SJSA1 (cell line): ENCODE data around the gene RPL37A. TPM values are rescaled to one million over a fixed set of nuclear protein-coding genes. Genes with fewer than 3 reads are reported as not detected.

Experiments
- DNase-seq, 2 experiments: peaks; one replicate each; pipeline ENCODE4 v3.0.0-alpha.2; 2015 to 2020; ENCODE audit warnings: low spot score in 2 of 2, low read depth in 1 of 2
- H3K27ac ChIP-seq: fragments of 250-450 bp; sonication (Bioruptor Pico); 2 replicates; pipeline ENCODE4 v1.5.1; 2020; ENCODE audit warnings: mild to moderate bottlenecking, moderate library complexity
- H3K27me3 ChIP-seq: fragments of 250-450 bp; sonication (Bioruptor Pico); replicated peaks from 2 replicates; pipeline ENCODE4 v1.5.1; 2020; ENCODE audit warnings: mild to moderate bottlenecking, moderate library complexity
- H3K36me3 ChIP-seq: fragments of 250-450 bp; sonication (Bioruptor Pico); 2 replicates; pipeline ENCODE4 v1.5.1; 2020; ENCODE audit warnings: mild to moderate bottlenecking
- H3K4me1 ChIP-seq: fragments of 250-450 bp; sonication (Bioruptor Pico); replicated peaks from 2 replicates; pipeline ENCODE4 v1.6.1; 2021; ENCODE audit warnings: mild to moderate bottlenecking
- H3K4me3 ChIP-seq: fragments of 250-450 bp; sonication (Bioruptor Pico); 2 replicates; pipeline ENCODE4 v1.5.1; 2020; ENCODE audit warnings: mild to moderate bottlenecking
- H3K9me3 ChIP-seq: fragments of 250-450 bp; sonication (Bioruptor Pico); replicated peaks from 2 replicates; pipeline ENCODE4 v1.5.1; 2020; ENCODE audit warnings: mild to moderate bottlenecking
- total RNA-seq: library from RNA; depleted of rRNA; stranded (reverse); fragments of >200 nt; shearing (Covaris generic); gene quantifications from 2 replicates; pipeline ENCODE4 v1.2.3, GENCODE V29; 2014

The RPL37A gene
- total RNA-seq, 1 experiment from 2014 or later: 1,252 TPM

DNA sequence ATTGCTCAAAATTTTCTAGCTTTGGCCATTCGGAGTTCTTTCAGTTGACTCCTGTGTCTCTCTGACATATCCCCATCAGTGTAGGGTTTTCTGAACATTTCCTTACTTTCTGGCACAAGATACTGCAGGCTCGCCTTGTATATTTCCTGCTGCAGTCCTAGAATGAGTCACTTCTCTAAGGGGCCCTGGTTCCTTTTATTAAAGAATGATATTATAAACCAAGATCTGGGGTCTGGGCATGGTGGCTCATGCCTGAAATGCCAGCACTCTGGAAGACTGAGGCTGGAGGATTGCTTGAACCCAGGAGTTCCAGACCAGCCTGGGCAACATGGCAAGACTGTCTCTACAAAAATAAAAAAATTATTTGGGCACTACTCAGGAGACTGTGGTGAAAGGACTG is 3.0 kb upstream of the RPL37A start:
- Histone ChIP-seq H3K36me3 (peaks cover 19% of the 10 kb centered on the region), H3K9me3 (no peaks in the 10 kb centered on the region), H3K27ac (peak overlapping the region; percentile 41), H3K4me3 (no peak overlapping the region), H3K27me3 (no peaks in the 10 kb centered on the region), H3K4me1 (peaks cover 83% of the 10 kb centered on the region)
- peak; percentile 55 to 69 for DNase-seq

DNA sequence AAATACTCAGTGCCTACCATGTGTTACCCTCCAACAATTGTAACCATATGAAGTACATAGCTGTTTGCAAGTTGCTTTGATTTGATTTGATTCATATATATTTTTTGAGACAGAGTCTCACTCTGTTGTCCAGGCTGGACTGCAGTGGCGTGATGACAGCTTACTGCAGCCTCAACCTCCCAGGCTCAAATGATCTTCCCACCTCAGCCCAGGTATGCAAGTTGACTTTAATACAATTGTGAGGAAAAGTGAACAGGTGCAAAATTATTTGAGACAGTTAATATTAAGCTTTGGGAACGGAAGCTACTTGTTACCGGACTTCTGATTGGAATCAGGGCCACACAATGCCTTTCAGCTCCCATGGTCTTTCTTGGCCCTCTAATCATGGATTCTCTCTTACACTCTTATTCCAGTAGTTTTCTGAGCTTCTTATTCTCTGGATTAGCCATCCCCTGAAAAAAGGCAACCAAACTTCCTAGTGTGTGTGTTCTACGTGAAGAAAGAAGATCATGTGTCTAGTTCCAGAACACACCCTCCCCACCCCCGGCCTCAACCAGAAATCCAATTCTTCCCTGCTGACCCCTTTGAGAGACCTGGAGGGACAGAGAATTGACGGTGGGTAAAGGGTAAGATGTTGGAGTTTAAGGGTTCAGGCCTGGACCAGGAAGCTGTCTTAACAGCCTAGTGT is 1.1 kb upstream of the RPL37A start:
- DNase-seq: no peak
- no peaks in the 10 kb centered on the region for H3K9me3 ChIP-seq
- H3K27ac ChIP-seq: peak overlapping the region; percentile 43
- peaks cover 37% of the 10 kb centered on the region for H3K36me3 ChIP-seq
- peaks cover 71% of the 10 kb centered on the region for H3K4me1 ChIP-seq
- no peaks in the 10 kb centered on the region for H3K27me3 ChIP-seq
- peak overlapping the region; percentile 62 for H3K4me3 ChIP-seq

DNA sequence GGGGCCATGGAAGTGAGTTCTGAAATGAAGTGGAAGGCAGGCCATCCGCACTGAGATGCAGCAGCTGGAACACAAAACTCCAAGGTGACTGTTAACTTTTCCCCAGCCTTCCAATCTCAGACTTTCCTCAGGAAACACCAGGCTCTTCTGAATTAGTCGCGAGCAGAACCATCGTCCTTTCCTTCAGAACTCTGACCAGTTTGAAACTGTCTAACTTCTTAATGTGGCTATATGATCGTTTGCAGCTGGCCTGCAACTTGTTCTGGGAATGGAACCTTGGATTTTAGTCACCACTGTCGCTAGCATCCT is 620 bp upstream of the RPL37A start:
- peaks cover 42% of the 10 kb centered on the region for H3K36me3 ChIP-seq
- H3K27me3 ChIP-seq: no peaks in the 10 kb centered on the region
- H3K9me3 ChIP-seq: no peaks in the 10 kb centered on the region
- H3K4me1 ChIP-seq: peaks cover 68% of the 10 kb centered on the region
- no peak for DNase-seq
- peak overlapping the region; percentile 62 for H3K4me3 ChIP-seq
- H3K27ac ChIP-seq: peak overlapping the region; percentile 43

DNA sequence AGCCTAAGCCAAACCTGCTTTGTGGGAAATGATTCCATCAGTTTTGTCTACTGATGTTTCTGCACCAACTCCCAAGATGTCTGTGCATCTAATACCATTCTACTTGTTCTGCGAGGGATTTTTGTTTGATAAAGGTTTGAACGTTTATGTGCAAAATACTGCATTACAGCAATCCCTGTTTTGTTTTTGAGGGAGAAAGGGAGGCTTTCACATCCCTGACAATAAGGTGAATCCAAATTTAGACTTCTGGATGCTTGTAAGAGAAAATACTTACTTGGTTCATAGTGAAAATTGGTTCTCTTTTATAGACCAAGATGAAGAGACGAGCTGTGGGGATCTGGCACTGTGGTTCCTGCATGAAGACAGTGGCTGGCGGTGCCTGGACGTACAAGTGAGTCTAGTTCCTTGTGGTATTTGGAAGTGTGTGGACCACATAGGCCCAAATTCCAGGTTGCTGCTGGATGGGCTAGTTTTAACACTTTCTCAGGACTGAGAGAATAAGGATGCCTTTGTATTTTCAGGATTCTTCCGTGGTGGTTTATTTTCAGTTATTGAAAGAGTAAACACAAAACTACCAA is 1.1 kb downstream of the RPL37A start:
- Histone ChIP-seq H3K4me1 (peaks cover 55% of the 10 kb centered on the region), H3K9me3 (no peaks in the 10 kb centered on the region), H3K36me3 (peaks cover 59% of the 10 kb centered on the region), H3K4me3 (peak overlapping the region; percentile 62), H3K27ac (peak overlapping the region; percentile 66), H3K27me3 (no peaks in the 10 kb centered on the region)
- DNase-seq: no peak

DNA sequence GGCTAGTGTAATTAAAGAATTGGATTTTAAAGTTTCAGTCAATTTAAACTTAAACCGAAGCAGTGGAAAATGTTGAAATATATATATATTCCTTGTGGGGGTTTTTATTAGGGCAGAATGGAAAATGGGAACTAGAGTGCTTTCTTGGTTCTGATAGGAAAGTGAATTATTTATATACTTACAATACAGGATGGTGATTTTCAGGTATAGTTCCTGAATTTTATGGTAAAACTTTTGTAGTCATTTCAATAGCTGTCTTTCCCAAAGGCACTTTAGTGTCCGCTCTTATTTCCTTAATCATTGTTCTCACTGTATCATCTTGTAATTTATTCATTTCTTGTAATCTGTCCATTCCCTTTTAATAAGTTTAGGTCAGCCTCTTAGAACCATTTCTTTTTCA is 1.9 kb downstream of the RPL37A start:
- peak overlapping the region; percentile 62 for H3K4me3 ChIP-seq
- no peaks in the 10 kb centered on the region for H3K9me3 ChIP-seq
- H3K36me3 ChIP-seq: peaks cover 68% of the 10 kb centered on the region
- H3K4me1 ChIP-seq: peaks cover 47% of the 10 kb centered on the region
- H3K27me3 ChIP-seq: no peaks in the 10 kb centered on the region
- H3K27ac ChIP-seq: no peak overlapping the region
- no peak for DNase-seq

DNA sequence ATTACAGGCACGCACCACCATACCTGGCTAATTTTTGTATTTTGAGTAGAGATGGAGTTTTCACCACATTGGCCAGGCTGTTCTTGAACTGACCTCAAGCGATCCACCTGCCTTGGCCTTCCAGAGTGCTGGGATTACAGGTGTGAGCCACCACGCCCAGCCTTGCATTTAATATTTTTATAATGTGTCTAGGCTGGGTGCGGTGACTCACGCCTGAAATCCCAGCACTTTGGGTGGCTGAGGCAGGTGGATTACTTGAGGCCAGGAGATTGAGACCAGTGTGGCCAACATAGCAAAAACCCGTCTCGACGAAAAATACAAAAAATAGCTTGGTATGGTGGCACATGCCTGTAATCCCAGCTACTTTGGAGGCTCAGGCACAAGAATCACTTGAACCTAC is 3.2 kb downstream of the RPL37A start:
- no peak overlapping the region for H3K27ac ChIP-seq
- H3K27me3 ChIP-seq: no peaks in the 10 kb centered on the region
- no peaks in the 10 kb centered on the region for H3K9me3 ChIP-seq
- H3K36me3 ChIP-seq: peaks cover 81% of the 10 kb centered on the region
- H3K4me3 ChIP-seq: no peak overlapping the region
- peaks cover 35% of the 10 kb centered on the region for H3K4me1 ChIP-seq
- no peak for DNase-seq

DNA sequence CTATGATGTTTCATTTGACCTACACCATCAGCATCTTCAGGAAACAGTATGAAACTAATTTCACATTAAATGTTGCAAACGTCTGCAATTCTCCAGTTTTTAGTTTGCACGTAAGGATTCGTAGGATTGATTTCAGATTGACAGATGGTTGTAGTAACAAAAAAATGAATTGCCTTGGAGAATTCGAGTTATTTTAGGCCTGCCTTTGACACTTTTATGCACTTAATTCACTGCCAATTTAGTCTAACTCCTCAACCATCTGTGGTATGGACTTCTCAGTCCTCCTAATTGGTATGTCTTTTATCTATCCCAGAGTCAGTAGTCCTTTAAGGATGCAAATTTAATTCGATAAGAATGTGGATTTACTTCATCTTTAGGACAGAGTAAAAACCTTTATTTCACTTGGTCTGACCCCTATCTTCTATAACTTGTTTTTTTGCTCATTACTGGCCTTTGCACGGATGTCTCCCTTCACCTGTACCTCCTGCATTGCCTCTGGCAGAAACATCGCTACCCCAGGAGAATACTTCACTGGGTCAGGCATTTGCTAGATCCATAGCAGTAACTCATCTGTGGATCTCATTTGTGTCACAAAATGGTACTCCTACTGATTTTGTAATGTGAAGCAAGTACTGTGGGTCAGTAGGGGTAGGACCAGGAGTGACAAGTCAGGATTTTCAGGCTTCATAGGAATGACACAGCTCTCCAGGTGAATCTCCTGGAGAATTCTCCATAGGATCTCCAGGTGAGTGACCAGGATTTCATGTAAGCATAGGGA is 3.9 kb downstream of the RPL37A start:
- no peak for DNase-seq
- Histone ChIP-seq H3K27ac (no peak overlapping the region), H3K27me3 (no peaks in the 10 kb centered on the region), H3K4me3 (no peak overlapping the region), H3K4me1 (peaks cover 31% of the 10 kb centered on the region), H3K9me3 (no peaks in the 10 kb centered on the region), H3K36me3 (peaks cover 88% of the 10 kb centered on the region)

DNA sequence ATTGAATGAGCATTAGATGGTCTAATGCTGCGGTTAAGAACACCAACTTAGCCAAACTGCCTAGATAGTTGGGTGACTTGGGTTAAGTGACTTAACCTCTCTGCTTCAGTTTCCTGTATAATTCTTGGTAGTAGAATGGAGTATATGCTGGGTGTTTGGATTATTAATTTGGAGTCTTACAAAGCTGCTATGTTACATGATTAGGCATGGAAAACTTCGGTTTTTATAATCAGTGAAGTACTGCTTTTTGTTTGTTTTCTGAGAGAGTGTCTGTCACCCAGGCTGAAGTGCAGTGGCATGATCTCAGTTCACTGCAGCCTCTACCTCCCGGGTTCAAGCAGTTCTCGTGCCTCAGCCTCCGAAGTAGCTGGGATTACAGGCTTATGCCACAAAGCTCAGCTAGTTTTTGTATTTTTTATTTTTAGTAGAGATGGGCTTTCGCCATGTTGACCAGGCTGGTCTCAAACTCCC is 4.5 kb downstream of the RPL37A start:
- peaks cover 92% of the 10 kb centered on the region for H3K36me3 ChIP-seq
- H3K4me3 ChIP-seq: no peak overlapping the region
- no peak overlapping the region for H3K27ac ChIP-seq

DNA sequence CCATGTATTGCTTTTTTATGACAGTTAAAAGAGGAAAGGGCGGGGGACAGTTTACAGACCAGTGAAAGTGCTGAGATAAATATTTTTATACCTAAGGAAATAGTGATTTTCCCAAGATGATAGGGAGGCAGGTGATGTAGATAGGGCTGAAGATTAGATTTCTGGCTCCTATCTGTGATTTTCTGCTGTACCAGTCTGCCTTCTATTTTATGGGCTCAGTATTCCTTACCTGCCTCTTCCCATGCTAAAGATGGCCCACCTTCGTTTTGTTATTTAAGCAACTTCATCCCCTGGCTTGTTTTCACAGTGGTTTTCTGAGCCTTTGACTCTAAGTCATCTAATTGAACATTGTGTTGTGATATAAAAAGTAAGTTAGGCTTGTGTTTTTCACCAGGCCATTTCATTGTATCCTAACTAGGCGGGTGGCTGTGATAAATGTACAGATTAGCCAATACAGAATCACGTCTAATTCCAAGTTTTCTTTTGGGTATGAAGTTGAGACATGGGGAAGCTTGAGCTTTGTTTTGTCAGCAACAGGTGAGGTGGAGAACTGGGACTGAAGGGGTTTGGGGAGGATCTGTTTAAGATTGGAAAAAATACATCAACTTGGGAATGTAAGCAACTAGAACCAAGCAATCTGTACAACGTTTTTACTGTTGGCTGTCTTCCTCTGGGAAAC is 5.2 kb downstream of the RPL37A start:
- H3K4me3 ChIP-seq: no peak overlapping the region
- no peaks in the 10 kb centered on the region for H3K9me3 ChIP-seq
- peaks cover 93% of the 10 kb centered on the region for H3K36me3 ChIP-seq
- H3K27ac ChIP-seq: no peak overlapping the region
- no peak for DNase-seq
- H3K27me3 ChIP-seq: no peaks in the 10 kb centered on the region
- peaks cover 23% of the 10 kb centered on the region for H3K4me1 ChIP-seq

More for the DNA sequence above, 4.5 kb downstream of the RPL37A start:
- Histone ChIP-seq H3K4me1 (peaks cover 24% of the 10 kb centered on the region), H3K27me3 (no peaks in the 10 kb centered on the region), H3K9me3 (no peaks in the 10 kb centered on the region)
- DNase-seq: no peak

DNA sequence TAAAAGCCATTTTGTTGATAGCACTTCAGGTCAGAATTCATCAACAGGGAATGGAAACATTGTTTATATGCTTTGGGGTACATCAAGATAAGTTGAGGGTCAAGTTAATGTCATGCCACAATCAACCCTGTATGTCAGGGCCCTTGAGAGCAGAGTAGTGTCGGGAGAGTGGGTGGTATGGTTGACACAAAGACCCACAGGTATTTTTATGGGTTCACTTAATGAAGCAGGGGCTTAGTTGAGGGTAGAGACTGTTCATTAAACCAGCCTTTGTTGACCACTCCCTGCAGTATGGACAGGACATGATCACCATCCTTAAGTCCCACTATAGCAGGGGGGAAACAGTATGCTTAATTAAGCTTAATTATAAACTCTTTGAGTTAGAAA is 5.7 kb downstream of the RPL37A start:
- Histone ChIP-seq H3K4me1 (peaks cover 23% of the 10 kb centered on the region), H3K9me3 (no peaks in the 10 kb centered on the region), H3K4me3 (no peak overlapping the region), H3K27ac (no peak overlapping the region), H3K36me3 (peaks cover 93% of the 10 kb centered on the region), H3K27me3 (no peaks in the 10 kb centered on the region)
- no peak for DNase-seq

DNA sequence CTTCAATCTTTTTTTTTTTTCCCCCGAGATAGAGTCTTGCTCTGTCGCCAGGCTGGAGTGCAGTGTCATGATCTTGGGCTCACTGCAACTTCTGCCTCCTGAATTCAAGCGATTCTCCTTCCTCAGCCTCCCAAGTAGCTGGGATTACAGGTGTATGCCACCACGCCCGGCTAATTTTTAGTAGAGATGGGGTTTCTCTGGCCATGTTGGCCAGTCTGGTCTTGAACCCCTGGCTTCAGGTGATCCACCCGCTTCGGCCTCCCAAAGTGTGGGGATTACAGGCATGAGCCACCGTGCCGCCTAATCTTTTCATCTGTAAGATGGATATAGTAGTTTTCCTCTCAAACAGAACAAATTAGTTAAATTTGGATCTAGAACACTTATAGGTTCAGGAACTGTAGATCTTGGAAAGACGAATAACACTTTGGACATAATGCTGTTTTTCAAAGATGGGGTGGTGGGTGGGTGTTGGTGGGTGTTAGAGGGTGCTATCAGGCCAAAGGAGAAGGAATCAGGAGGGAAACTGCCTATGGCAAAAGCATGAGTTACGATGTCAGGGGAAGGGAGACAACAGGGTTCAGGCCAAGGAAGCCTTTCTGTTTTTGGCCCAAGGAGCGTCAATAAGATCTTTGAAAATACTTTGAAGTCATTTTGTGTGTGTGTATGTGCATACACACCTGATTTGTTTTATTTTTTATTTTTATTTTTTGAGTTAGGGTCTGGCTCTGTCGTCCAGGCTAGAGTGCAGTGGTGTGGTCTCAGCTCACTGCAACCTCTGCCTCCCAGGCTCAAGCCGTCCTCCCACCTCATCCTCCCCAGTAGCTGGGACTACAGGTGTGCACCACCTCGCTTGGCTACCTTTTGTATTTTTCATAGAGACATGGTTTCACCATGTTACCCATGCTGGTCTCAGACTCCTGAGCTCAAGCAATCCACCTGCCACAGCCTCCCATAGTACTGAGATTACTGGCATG is 6.8 kb downstream of the RPL37A start:
- peaks cover 83% of the 10 kb centered on the region for H3K36me3 ChIP-seq
- no peaks in the 10 kb centered on the region for H3K9me3 ChIP-seq
- peaks cover 13% of the 10 kb centered on the region for H3K4me1 ChIP-seq
- H3K27me3 ChIP-seq: no peaks in the 10 kb centered on the region
- no peak for DNase-seq
- no peak overlapping the region for H3K4me3 ChIP-seq
- no peak overlapping the region for H3K27ac ChIP-seq

DNA sequence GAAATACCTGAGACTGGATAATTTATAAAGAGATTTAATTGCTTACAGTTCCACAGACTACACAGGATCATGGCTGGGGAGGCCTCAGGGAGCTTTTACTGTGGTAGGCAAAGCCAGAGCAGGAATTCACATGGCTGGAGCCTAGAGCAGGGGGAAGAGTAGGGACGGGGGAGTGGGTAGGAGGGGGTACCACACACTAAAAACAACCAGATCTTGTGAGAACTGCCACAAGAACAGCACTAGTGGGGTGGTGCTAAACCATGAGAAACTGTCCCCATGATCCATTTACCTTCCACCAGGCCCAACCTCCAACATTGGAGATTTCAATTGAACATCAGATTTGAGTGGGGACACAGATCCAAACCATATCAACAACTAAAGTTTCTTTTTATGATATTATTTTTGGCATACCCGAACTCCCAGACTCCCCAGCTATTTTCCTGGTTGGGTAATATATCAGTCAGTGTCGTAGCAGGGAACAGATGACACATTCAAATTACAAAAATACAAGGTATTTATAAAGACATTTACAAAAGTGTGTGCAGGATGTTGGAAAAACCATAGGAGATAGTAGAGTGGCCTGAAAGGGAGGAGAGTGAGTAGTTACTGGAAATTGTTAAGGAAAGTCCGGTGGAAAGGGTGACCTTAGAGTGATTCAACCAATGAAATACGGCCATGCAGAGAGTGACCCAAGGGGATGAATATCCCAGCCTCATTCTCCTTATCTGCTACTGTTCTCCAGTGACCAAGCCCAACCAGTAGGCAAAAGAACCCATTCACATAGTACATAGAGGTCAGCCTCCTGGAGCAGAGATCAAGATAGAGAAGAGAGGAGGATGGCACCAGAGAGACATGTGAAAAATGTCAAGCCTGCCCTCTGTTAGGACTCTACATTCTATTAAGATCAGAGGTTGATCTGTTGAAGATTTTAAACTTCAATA is 8.8 kb downstream of the RPL37A start:
- Histone ChIP-seq H3K36me3 (peaks cover 62% of the 10 kb centered on the region), H3K9me3 (no peaks in the 10 kb centered on the region), H3K4me1 (0 out of 2 replicates have a peak, but pooled peaks cover 3% of the 10 kb centered on the region), H3K27me3 (no peaks in the 10 kb centered on the region), H3K4me3 (no peak overlapping the region), H3K27ac (no peak overlapping the region)
- DNase-seq: no peak
